GM19239 (cell line): Measurements from ENCODE around the gene SSH2.
"Not testable (repeated sequence)": the region's sequence is repeated elsewhere in the genome, so short reads cannot be mapped to it uniquely, and the experiment has no call there.

Source experiments
- DNase-seq: peaks from one replicate; pipeline ENCODE4 v3.0.0; 2011; ENCODE audit warnings: low spot score; ENCODE audit not compliant: insufficient read length
- FAIRE-seq: peaks from 2 replicates; lab custom pipeline; 2011; peaks lifted over from hg19 to GRCh38; lab: Jason Lieb, UNC

Gene SSH2

DNA sequence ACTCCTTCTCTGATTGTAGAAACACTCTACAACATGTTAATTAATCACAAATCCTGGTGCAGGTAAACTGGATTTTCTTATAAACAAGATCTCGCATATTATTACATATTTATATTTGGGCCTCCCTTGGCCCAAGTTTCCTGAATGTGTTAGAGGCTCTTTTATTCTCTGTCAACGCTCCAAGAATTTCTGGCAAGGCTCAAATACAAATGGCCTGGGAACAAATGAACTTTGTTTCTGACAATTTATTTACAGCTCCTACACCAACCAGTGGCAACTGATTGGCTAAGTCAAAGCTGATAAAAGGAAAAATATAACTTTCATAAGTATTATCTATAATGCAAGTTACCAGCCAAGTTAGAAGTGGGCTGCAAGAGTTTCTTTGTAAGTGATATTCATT lies 242.4 kb downstream of the SSH2 start:
- FAIRE-seq: no peak
- DNase-seq: no peak

DNA sequence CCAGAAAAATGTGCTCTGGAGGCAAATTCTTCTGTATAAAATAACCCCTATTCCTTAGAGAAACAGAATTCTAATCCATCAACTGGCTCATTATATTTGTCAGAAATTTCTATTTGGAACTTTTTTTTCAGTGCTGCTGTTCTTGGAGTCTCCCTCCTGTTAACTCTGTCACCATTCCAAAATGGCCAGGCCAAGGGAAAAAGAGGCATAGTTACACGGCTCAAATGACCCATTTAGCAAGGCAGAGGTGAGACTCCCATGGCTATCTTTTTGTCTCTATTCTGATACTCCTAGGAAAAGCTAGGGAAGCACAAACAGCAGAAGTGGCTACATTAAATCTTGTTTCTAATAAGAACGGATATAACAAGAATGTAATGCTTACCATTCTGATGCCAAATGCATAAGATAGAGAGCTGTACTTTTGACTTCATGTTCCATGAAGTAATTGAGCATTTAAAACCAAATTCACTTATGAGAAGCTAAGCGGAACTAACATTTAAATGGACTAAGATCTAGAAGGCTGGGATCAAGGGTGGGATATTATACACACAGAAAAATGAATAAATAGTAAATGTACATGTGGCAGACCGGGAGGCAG lies 242.9 kb downstream of the SSH2 start:
- no peak for DNase-seq

GRCh38 chr17:29683481-29683880 lies 246.5 kb downstream of the SSH2 start:
- FAIRE-seq (no peak), DNase-seq (no peak)

More for the DNA sequence above, 242.9 kb downstream of the SSH2 start:
- no peak for FAIRE-seq

DNA sequence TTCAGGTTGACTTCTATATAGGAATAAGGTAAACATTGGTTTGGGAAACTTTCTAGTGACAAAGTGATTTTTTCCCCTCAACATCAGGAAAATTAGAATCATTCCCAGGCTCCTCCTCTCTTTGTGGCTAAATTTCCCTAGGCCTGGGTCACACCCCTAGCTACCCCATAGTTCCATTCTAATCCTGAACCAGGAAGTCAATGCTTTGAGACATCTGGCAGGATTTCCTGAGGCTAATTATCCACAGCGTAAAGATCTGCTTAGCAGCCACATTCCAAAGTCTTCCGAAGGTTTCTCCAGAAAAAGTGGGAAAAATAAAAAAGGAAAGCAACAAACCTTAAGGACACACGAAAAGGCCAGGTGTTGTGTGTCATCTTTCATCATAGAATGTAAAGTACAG lies 247.0 kb downstream of the SSH2 start:
- FAIRE-seq (no peak), DNase-seq (no peak)

- DNase-seq: no peak
- peak; percentile 91 for FAIRE-seq
Observed at GRCh38 chr17:29682054-29682453, 248.0 kb downstream of the SSH2 start.

DNA sequence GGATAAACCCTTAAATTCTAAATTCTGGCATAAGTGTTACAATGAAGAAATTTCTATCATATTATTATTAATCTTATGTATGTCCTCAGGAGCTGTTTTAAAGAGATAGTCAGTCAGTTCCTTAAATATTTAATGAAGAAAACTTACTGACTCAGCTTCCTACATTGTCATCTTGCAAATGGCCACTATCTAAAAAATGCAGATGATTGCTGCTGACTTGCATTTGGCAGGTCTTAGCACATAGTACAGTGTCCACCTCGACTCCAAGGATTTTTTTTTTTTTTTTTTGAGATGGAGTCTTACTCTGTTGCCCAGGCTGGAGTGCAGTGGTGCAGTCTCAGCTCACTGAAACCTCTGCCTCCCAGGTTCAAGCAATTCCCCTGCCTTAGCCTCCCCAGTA lies 252.2 kb downstream of the SSH2 start:
- FAIRE-seq (no peak), DNase-seq (no peak)

- FAIRE-seq (no peak), DNase-seq (no peak)
Observed at GRCh38 chr17:29677221-29677791, 252.7 kb downstream of the SSH2 start.

- DNase-seq, FAIRE-seq: not testable (repeated sequence)
Observed at GRCh38 chr17:29675961-29676360, 254.1 kb downstream of the SSH2 start.

DNA sequence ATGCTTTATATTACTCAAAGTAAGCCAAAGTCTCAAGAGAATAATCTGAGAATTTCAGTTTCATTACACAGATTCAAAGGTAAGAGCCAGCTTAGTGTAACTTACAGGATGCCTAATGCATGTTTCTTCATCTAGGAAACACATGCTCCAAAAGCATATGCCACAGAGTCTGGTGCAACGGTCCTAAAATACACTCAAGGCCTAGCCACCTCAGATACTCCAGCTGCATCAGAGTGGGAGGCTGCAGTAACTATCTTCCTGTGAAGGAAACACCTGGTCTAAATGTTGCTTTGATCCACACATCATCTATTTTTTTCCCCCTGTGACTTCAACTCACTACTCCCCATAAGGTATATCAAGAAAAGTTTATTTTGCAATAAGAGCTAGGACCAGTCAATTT lies 255.7 kb downstream of the SSH2 start:
- FAIRE-seq: peak; percentile 87
- no peak for DNase-seq

- no peak for DNase-seq
- FAIRE-seq: no peak
Observed at GRCh38 chr17:29671661-29672060, 258.4 kb downstream of the SSH2 start.

- FAIRE-seq (no peak), DNase-seq (no peak)
Observed at GRCh38 chr17:29669266-29669665, 260.8 kb downstream of the SSH2 start.

- no peak for FAIRE-seq
Observed at GRCh38 chr17:29667969-29668368, 262.1 kb downstream of the SSH2 start.

DNA sequence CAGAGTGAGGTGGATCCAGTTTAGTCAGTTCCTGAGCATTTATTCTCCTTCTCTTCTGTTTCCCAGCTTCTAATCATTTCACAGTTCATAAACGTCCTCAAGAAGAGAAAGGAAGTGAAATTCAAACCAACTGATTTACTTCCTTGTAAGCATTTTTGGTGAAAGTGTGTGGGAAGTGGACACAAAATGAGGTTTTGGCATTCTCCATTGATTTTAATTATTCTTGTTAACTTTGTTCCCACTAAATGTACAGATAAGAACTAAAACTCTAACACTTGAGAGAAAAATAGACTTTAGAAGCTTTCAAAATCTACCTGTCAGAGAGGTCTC lies 264.6 kb downstream of the SSH2 start:
- no peak for FAIRE-seq
- DNase-seq: no peak

More at GRCh38 chr17:29667969-29668368, 262.1 kb downstream of the SSH2 start:
- no peak for DNase-seq

GRCh38 chr17:29664743-29665480 lies 265.1 kb downstream of the SSH2 start:
- FAIRE-seq: no peak
- no peak for DNase-seq

GRCh38 chr17:29663155-29663554 lies 266.9 kb downstream of the SSH2 start:
- peak; percentile 77 for FAIRE-seq
- no peak for DNase-seq

DNA sequence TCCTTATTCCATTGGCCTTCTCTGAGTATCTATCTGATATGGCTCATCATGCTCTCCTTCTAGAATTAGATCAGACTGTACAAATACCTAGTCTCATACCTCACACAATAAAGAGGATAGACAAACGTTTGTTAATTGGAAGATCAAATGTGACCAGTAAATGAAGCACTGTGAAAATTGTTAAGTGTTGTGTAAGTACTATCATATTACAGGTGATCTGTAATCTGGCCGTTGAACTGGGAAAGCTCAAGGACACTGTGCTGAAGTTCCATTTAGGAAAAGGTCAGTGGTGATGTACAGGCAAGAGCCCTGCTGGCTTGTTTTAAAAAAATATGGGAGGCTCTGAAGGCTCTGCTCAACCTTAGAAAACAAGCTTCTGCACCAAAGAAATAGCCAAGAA lies 268.8 kb downstream of the SSH2 start:
- FAIRE-seq (no peak), DNase-seq (no peak)

DNA sequence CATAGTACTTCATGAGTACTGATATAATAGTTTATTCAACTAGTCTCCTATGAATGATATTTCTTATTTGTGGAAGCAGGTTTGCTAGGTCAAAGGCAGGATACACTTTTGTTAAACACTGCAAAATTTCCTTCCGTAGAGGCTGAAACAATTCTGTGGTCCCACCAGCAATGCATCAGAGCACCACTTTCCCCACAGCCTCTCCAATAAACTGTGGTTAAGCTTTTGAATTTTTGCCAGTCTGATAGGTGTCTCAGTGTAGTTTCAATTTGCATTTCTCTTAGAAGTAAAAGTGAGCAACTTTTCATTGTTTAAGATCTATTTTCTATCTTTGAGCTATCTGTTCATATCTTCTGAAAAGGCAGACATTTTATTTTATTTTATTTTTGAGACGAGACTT lies 270.9 kb downstream of the SSH2 start:
- FAIRE-seq: no peak

DNA sequence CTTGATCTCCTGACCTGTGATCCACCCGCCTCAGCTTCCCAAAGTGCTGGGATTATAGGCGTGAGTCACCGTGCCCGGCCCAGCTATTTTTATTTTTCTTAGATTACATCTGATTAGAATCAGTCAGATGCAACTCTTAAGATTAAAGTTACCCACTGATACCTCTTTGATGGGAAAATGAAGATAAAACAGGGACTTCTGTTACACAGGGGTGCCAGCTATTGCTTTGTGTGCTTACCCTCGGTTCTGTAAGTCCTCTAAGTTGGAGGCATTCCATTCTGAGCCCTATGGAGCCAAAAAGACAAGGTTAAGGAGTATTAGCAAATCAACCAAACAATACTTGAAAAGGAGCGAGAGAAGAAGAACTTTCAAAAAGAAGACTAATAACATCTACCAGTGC lies 274.7 kb downstream of the SSH2 start:
- no peak for FAIRE-seq
- no peak for DNase-seq

More for the DNA sequence above, 270.9 kb downstream of the SSH2 start:
- no peak for DNase-seq

DNA sequence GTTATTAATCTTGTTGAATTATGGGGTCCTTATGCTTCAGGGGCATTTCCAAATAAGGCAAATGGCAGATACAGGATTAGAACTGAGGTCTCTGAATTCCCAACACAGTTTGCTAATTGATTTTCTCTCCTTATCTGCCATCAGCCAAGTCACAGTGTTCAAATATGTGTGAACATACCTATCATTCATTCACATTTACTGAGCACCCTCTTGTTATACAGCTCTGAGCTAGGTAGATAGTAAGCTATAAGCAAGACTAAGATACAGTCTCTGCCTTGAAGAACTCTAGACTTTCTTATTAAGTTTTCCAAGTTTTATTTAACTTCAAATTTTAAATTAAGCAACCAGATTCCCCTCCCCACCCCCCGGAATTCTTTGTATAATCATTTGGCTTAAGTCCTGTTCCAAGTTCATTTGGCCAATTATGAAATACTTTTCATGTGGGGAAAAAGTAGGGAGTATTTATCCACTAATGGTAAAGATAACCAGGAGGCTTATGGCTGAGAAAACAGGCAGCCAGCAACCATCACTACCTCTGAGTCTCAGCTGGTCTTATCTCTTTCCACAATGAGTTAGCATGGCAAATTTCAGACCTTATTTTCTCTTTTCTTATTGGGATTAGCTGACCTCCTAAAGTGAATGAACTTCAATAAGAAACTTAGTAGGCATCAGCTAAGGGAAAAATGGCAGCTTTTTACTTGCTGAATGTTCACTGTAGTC lies 275.9 kb downstream of the SSH2 start:
- FAIRE-seq: no peak

GRCh38 chr17:29652976-29653375 lies 277.1 kb downstream of the SSH2 start:
- FAIRE-seq (no peak), DNase-seq (no peak)

More for the DNA sequence above, 275.9 kb downstream of the SSH2 start:
- no peak for DNase-seq

DNA sequence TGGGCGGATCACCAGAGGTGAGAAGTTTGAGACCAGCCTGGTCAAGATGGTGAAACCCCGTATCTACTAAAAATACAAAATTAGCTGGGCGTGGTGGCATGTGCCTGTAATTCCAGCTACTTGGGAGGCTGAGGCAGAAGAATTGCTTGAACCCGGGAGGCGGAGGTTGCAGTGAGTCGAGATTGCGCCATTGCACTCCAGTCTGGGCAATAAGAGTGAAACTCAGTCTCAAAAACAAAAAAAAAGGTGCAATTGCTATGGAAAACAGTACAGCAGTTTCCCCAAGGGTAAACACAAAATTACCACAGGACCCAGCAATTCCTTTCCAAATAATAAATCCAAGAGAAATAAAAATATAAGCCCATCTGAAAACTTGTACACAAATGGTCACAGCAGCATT lies 278.1 kb downstream of the SSH2 start:
- DNase-seq, FAIRE-seq: not testable (repeated sequence)
